Neural cell (in vitro differentiated cells): Measurements from ENCODE around the gene MON2.

ENCODE experiments used
- CTCF ChIP-seq: fragments of 450-650 bp; IDR thresholded peaks from 2 replicates; pipeline ENCODE4 v1.5.1; 2014; ENCODE audit warnings: antibody characterized with exemption, mild to moderate bottlenecking, moderate library complexity; ENCODE audit not compliant: poor library complexity, severe bottlenecking
- EP300 ChIP-seq: fragments of 450-650 bp; conservative IDR thresholded peaks from 2 replicates; pipeline ENCODE4 v1.6.1; 2014; ENCODE audit warnings: antibody characterized with exemption, mild to moderate bottlenecking, moderate library complexity; ENCODE audit not compliant: poor library complexity, severe bottlenecking
- POLR2AphosphoS5 ChIP-seq: IDR thresholded peaks from 2 replicates; pipeline ENCODE4 v1.6.1; 2012
- SMC3 ChIP-seq: fragments of 450-650 bp; conservative IDR thresholded peaks from 2 replicates; pipeline ENCODE4 v1.6.1; 2014; ENCODE audit warnings: antibody characterized with exemption, mild to moderate bottlenecking, moderate library complexity; ENCODE audit not compliant: poor library complexity
- TAF1 ChIP-seq: IDR thresholded peaks from 2 replicates; pipeline ENCODE4 v1.6.1; 2012; ENCODE audit warnings: low read depth

- TF ChIP-seq CTCF, result no peak
- no peak for TF ChIP-seq EP300
- no peak for TF ChIP-seq POLR2AphosphoS5
- TF ChIP-seq TAF1, result no peak
- TF ChIP-seq SMC3, result no peak
These were observed 120.2 kb downstream of the MON2 start for GRCh38 chr12:62586850-62587249.
